CD8-positive, alpha-beta memory T cell (primary cell): ENCODE data around the gene TRAF4. TPM values are rescaled to one million over a fixed set of nuclear protein-coding genes. Genes with fewer than 3 reads are reported as not detected.
A peak's percentile ranks its signal among the peaks of the same experiment; 100 is the strongest.
"Not testable (repeated sequence)": the region's sequence is repeated elsewhere in the genome, so short reads cannot be mapped to it uniquely, and the experiment has no call there.

Experiments
- CTCF ChIA-PET: fragments of 350-600 bp; sonication (Branson Sonifier 250); formaldehyde crosslinking; loops from one replicate; lab custom pipeline; 2021; ENCODE audit warnings: antibody characterized with exemption; lab: Charles Lee
- POLR2A ChIA-PET: fragments of 350-600 bp; sonication (Branson Sonifier 250); formaldehyde crosslinking; loops from one replicate; lab custom pipeline; 2021; ENCODE audit warnings: antibody characterized with exemption; lab: Charles Lee
- DNase-seq, 5 donors: peaks; one replicate each; pipeline versions ENCODE4 v3.0.0 to v3.0.0-alpha.2; 2020 to 2022; ENCODE audit warnings: mixed read lengths in 1 of 5
- H3K27ac ChIP-seq: one replicate; pipeline ENCODE4 v1.7.0; 2013; ENCODE audit warnings: low read depth, mild to moderate bottlenecking, low read length, moderate library complexity
- H3K27me3 ChIP-seq: 2 replicates; pipeline ENCODE4 v1.7.0; 2013; ENCODE audit warnings: low read length, mild to moderate bottlenecking; ENCODE audit not compliant: insufficient read depth, poor library complexity, severe bottlenecking
- H3K36me3 ChIP-seq: 2 replicates; pipeline ENCODE4 v1.7.0; 2013; ENCODE audit warnings: mild to moderate bottlenecking, low read length, moderate library complexity; ENCODE audit not compliant: insufficient read depth
- H3K4me1 ChIP-seq: 2 replicates; pipeline ENCODE4 v1.7.0; 2013; ENCODE audit warnings: mild to moderate bottlenecking, low read length, moderate library complexity; ENCODE audit not compliant: insufficient read depth
- H3K4me3 ChIP-seq: 2 replicates; pipeline ENCODE4 v1.7.0; 2013; ENCODE audit warnings: mild to moderate bottlenecking, low read length
- H3K9me3 ChIP-seq: 2 replicates; pipeline ENCODE4 v1.7.0; 2013; ENCODE audit warnings: mild to moderate bottlenecking, low read length
- H3K27ac Mint-ChIP-seq, 8 donors: one replicate each; pipeline ENCODE4 v1.8.0; 2020 to 2021; ENCODE audit warnings: mixed read lengths in 8 of 8, mild to moderate bottlenecking in 6 of 8, inconsistent platforms in 3 of 8, moderate library complexity in 3 of 8
- H3K27me3 Mint-ChIP-seq, 2 donors: one replicate each; pipeline ENCODE4 v1.8.0; 2020 to 2021; ENCODE audit warnings: mixed read lengths in 2 of 2, mild to moderate bottlenecking in 1 of 2, moderate library complexity in 1 of 2
- H3K36me3 Mint-ChIP-seq, 3 donors: one replicate each; pipeline ENCODE4 v1.8.0; 2020 to 2021; ENCODE audit warnings: mixed read lengths in 3 of 3, inconsistent platforms in 1 of 3, mild to moderate bottlenecking in 1 of 3
- H3K4me1 Mint-ChIP-seq, 3 donors: one replicate each; pipeline ENCODE4 v1.8.0; 2020 to 2021; ENCODE audit warnings: mixed read lengths in 3 of 3, inconsistent platforms in 1 of 3, mild to moderate bottlenecking in 1 of 3
- H3K4me3 Mint-ChIP-seq, 7 donors: one replicate each; pipeline ENCODE4 v1.8.0; 2020 to 2021; ENCODE audit warnings: mixed read lengths in 7 of 7, mild to moderate bottlenecking in 6 of 7, moderate library complexity in 4 of 7, inconsistent platforms in 2 of 7
- H3K9me3 Mint-ChIP-seq, 5 donors: one replicate each; pipeline ENCODE4 v1.8.0; 2020 to 2022; ENCODE audit warnings: mixed read lengths in 5 of 5, mild to moderate bottlenecking in 3 of 5, moderate library complexity in 2 of 5, inconsistent platforms in 1 of 5
- polyA plus RNA-seq: library from polyadenylated mRNA; unstranded; fragments of 300-500 nt; fragmentation: Illumina TruSeq; gene quantifications from one replicate; pipeline ENCODE4 v1.2.3, GENCODE V29; 2021
- total RNA-seq, 2 experiments: library from RNA; stranded (reverse); gene quantifications; one replicate each; pipeline ENCODE4 v1.2.3, GENCODE V29; 2021

The TRAF4 gene
- total and polyA plus RNA-seq, 3 experiments from 2014 or later, result 2.7 to 182 (median 176) TPM

DNA sequence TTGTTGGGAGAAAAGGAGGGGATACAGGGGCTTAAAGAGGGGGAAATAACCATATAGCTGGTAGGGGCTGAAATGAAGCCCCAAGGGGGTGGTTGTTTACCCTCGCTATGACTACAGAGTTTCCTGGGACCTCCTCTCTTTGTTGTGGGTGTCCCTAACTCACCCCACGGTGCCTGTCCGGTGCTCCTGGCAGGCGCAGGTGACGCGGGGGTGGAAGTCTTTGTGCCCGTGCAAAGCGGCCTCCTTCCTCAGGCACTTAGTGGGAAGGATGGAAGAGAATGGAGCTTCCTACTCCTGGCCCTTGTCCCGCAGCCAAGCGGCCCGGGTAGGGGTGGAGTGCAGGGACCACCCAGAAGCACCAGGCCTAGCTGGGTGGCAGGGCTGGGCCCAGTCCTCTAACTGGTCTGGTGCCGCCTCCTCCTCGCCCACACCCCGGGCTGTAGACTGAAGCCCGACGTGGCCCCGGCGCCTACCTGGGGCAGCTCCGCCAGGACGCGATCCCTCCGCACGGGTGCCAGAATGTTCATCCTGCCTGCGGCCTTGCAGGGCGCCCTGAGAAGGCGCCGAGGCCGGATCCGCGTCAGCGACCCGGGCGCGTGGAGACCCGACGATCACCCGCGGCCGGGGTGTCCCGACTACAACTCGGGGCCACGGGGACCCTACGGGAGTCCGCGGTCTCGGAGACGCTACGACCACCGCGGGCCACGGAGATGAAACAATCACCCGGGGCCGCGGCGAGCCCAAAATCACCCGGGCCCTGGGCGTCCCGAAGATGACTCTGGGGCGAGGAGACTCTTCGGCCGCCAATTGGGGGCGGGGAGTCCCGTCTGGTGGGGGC, 26.9 kb upstream of the TRAF4 start:
- peak overlapping the region in 1 of 8 donors; percentile 43 for H3K27ac Mint-ChIP-seq
- H3K27me3 Mint-ChIP-seq, result peaks cover 17 to 25% of the 10 kb centered on the region in 2 donors
- H3K9me3 Mint-ChIP-seq, result no peaks in the 10 kb centered on the region
- POLR2A ChIA-PET, result no interaction called here
- DNase-seq, result no peak
- H3K4me3 Mint-ChIP-seq, result no peak overlapping the region
- peaks cover 3 to 21% (median 6%) of the 10 kb centered on the region in 3 donors for H3K36me3 Mint-ChIP-seq
- no peak overlapping the region for H3K27ac ChIP-seq
- CTCF ChIA-PET, result interaction anchor here (1.9 kb wide), 1 partner anchor 10 kb away, joined by 6 read pairs; no protein-coding TSS in a partner anchor
- peaks cover 13% of the 10 kb centered on the region for H3K36me3 ChIP-seq
- peaks cover 34% of the 10 kb centered on the region for H3K4me1 ChIP-seq
- peaks cover 40 to 45% (median 45%) of the 10 kb centered on the region in 3 donors for H3K4me1 Mint-ChIP-seq
- peaks cover 8% of the 10 kb centered on the region for H3K27me3 ChIP-seq
- no peaks in the 10 kb centered on the region for H3K9me3 ChIP-seq
- no peak overlapping the region for H3K4me3 ChIP-seq

DNA sequence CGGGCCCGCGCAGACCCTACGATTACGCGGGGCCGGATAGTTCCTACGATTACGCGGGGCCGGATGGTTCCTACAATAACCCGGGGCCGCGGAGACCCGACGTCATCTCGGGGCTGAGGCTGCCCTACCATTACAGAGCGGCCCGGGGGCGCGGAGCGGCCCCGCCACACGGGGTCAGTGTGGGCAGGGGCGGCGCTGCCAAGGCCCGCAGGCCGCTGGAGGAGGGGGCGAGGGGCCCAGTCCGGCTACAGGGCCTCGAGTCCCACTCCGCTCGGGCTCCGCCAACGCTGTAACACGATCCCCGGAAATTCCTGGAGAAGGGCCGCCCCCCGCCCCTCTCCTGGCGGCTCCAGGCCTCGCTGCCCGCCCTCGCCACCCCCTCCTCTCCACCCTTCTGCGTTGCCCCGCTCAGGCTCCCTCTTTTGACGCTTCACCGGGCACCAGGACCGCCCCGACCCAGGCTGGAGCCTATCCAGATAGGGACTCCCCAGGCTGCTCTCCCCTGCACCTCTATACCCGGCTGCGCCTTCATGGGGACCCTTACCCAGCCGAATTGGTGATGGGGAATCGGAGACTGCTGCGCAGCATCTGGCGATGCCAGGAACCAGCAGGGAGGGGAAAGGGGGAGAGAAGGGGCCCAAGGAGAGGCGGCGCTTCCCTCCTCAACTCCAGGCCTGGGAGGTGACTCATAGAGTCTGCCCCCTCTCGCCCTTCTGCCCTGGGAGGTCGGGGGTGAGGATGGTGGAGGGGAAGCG, 26.1 kb upstream of the TRAF4 start, which contains the start of gene RAB34:
Gene RAB34, minus strand, starts transcription at position 291 of the 755 bp plus-strand sequence. CDS start 602 bp downstream, outside the sequence.
- POLR2A ChIA-PET, result no interaction called here
- peaks cover 17 to 22% of the 10 kb centered on the region in 2 donors for H3K27me3 Mint-ChIP-seq
- Histone ChIP-seq H3K4me1 (peaks cover 33% of the 10 kb centered on the region), H3K9me3 (no peaks in the 10 kb centered on the region), H3K27ac (no peak within 1 kb of the TSS), H3K4me3 (no peak within 1 kb of the TSS), H3K36me3 (peaks cover 21% of the 10 kb centered on the region), H3K27me3 (peaks cover 8% of the 10 kb centered on the region)
- no peak for DNase-seq
- peaks cover 40 to 45% (median 43%) of the 10 kb centered on the region in 3 donors for H3K4me1 Mint-ChIP-seq
- H3K9me3 Mint-ChIP-seq, result no peaks in the 10 kb centered on the region
- H3K4me3 Mint-ChIP-seq, result peak within 1 kb of the TSS; percentile 26 to 74 (median 53)
- CTCF ChIA-PET, result no interaction called here
- peak within 1 kb of the TSS; percentile 2 to 89 (median 54) for H3K27ac Mint-ChIP-seq
- peaks cover 3 to 29% (median 8%) of the 10 kb centered on the region in 3 donors for H3K36me3 Mint-ChIP-seq

DNA sequence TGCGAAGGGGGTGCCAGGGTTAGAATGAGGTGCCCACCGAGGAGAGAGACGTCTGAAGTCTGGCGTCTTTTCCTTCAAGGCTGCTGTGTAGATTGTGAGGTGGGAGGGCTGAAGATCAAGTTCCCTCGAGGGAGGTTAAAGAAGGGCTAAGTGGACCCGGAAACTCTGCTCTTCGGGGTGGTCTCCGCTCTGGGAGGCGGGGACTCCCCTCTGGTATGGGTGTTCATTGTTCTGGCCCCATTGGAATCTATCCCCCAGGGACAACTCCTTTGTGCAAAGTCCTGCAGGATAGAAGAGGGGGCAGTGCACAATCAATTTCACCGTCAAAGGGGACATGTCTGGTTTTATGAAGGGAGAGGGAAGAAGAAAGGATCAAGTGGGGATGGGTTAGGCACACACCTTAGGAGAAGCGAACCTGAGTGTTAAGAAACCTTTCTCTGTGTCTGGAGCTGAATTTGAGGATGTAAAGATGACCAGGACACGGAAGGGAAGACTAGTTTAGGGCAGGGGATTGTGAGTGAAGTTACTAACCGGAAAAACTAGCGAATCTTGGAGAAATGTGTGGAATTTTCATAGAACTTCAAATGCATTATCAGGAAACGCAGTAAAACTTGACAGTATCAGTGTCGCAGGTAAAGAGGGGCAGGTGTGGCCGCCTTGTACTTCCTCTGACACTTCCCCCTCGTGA, 25.3 kb upstream of the TRAF4 start:
- ChIA-PET POLR2A (interaction anchor here (1.9 to 4.1 kb wide), 3 partner anchors 8 to 233 kb away, joined by 26 to 65 read pairs (median 53); partner anchors contain the start of genes NEK8, PHF12 and PROCA1), CTCF (interaction anchor here (3.0 to 14.8 kb wide), 2 partner anchors 28 to 234 kb away, joined by 19 to 579 read pairs; partner anchors contain the start of genes PHF12 and TRAF4)
- Histone ChIP-seq H3K4me3 (no peak overlapping the region), H3K27ac (no peak overlapping the region), H3K4me1 (peaks cover 31% of the 10 kb centered on the region), H3K36me3 (peaks cover 28% of the 10 kb centered on the region), H3K27me3 (peaks cover 8% of the 10 kb centered on the region), H3K9me3 (no peaks in the 10 kb centered on the region)
- Mint-ChIP-seq H3K4me3 (peak overlapping the region; percentile 26 to 74 (median 53)), H3K27me3 (peaks cover 17 to 22% of the 10 kb centered on the region in 2 donors), H3K27ac (peak overlapping the region in 6 of 8 donors; percentile 2 to 78 (median 54)), H3K4me1 (peaks cover 42 to 51% (median 47%) of the 10 kb centered on the region in 3 donors), H3K36me3 (peaks cover 3 to 36% (median 12%) of the 10 kb centered on the region in 3 donors), H3K9me3 (no peaks in the 10 kb centered on the region)
- DNase-seq, result no peak

DNA sequence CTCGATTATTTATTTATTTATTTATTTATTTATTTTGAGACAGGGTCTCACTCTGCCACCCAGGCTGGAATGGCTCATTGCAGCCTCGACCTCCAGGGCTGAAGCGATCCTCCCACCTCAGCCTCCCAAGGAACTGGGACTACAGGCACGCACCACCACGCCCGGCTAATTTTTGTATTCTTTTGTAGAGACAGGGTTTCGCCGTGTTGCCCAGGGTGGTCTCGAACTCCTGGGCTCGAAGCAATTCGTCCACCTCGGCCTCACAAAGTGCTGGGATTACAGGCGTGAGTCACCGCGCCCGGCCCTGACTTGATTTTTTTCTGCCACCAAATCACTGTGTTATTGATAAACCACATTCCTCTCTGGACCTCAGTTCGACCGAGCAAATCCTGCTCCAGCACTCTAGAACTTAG, 24.8 kb upstream of the TRAF4 start:
- peak overlapping the region; percentile 94 to 99 (median 98) for H3K4me3 Mint-ChIP-seq
- H3K4me1 Mint-ChIP-seq, result peaks cover 44 to 57% (median 50%) of the 10 kb centered on the region in 3 donors
- CTCF ChIA-PET, result interaction anchor here (0.7 to 14.8 kb wide), 10 partner anchors 8 to 234 kb away, joined by 3 to 579 read pairs (median 5); partner anchors contain the start of genes BLTP2, ERAL1, NEK8 and PHF12

DNA sequence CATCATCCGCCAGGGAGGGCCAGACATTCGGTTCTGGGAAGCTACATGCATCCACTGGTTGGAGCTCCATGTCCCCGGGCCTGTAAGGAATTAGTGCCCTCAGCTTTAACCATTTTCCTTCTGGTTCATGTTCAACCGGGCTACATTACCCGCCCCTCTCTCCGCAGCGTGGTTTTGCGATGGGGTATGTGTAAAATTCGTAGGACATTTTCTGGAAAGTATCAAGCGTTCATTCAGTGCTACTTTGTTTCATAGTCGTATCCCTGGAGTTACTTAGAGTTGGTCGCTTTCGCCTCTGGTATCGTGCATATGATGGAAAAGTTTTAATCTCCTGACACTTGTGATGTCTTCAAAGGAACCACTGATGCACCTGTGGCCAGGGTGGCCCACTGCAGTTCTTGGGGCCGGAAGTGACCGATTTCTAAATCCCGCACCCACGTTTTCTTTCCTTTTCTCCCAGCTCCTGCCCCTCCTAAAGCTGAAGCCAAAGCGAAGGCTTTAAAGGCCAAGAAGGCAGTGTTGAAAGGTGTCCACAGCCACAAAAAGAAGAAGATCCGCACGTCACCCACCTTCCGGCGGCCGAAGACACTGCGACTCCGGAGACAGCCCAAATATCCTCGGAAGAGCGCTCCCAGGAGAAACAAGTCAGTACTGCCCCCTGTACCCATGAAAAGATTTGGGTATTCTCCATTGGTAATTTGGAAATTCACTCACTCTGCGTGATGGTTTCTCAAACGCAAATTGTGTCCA, 23.4 kb upstream of the TRAF4 start:
- ChIA-PET CTCF (interaction anchor here (1.0 to 14.8 kb wide), 7 partner anchors 8 to 232 kb away, joined by 3 to 579 read pairs (median 7); partner anchors contain the start of genes BLTP2, FLOT2, NEK8 and PHF12), POLR2A (interaction anchor here (0.9 to 4.1 kb wide), 15 partner anchors 8 to 385 kb away, joined by 3 to 65 read pairs (median 6); partner anchors contain the start of genes DHRS13, FAM222B, IFT20 and NEK8)
- H3K27ac Mint-ChIP-seq, result peak overlapping the region; percentile 95 to 98 (median 98)
- Histone ChIP-seq H3K27ac (peak overlapping the region; percentile 73), H3K4me3 (peak overlapping the region; percentile 74), H3K27me3 (peaks cover 8% of the 10 kb centered on the region), H3K9me3 (no peaks in the 10 kb centered on the region), H3K4me1 (peaks cover 38% of the 10 kb centered on the region), H3K36me3 (peaks cover 35% of the 10 kb centered on the region)
- DNase-seq, result peak in 3 of 5 donors; percentile 27 to 59 (median 33)
- H3K4me3 Mint-ChIP-seq, result peak overlapping the region; percentile 94 to 99 (median 98)
- peaks cover 57 to 71% (median 63%) of the 10 kb centered on the region in 3 donors for H3K4me1 Mint-ChIP-seq
- no peaks in the 10 kb centered on the region for H3K9me3 Mint-ChIP-seq
- peaks cover 8 to 15% of the 10 kb centered on the region in 2 donors for H3K27me3 Mint-ChIP-seq
- peaks cover 3 to 55% (median 19%) of the 10 kb centered on the region in 3 donors for H3K36me3 Mint-ChIP-seq

More for the DNA sequence above, 24.8 kb upstream of the TRAF4 start:
- no peaks in the 10 kb centered on the region for H3K9me3 ChIP-seq
- peak overlapping the region; percentile 74 for H3K4me3 ChIP-seq
- peaks cover 31% of the 10 kb centered on the region for H3K4me1 ChIP-seq
- peaks cover 3 to 41% (median 15%) of the 10 kb centered on the region in 3 donors for H3K36me3 Mint-ChIP-seq
- peaks cover 17 to 24% of the 10 kb centered on the region in 2 donors for H3K27me3 Mint-ChIP-seq
- H3K9me3 Mint-ChIP-seq, result no peaks in the 10 kb centered on the region
- peak overlapping the region; percentile 95 to 98 (median 98) for H3K27ac Mint-ChIP-seq
- no peak for DNase-seq
- H3K27me3 ChIP-seq, result peaks cover 8% of the 10 kb centered on the region
- peaks cover 28% of the 10 kb centered on the region for H3K36me3 ChIP-seq
- POLR2A ChIA-PET, result interaction anchor here (0.9 to 4.1 kb wide), 15 partner anchors 8 to 362 kb away, joined by 3 to 65 read pairs (median 6); partner anchors contain the start of genes BLTP2, DHRS13, FAM222B and NEK8
- peak overlapping the region; percentile 73 for H3K27ac ChIP-seq

DNA sequence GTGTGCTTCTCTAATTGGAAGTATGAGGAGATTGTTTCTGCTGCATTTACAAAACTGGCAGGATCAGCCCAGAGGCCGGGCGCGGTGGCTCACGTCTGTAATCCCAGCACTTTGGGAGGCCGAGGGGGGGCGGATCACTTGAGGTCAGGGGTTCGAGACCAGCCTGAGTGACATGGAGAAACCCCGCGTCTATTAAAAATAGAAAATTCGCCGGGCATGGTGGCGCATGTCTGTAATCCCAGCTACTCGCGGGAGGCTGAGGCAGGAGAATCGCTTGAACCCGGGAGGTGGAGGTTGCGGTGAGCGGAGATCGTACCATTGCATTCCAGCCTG, 22.8 kb upstream of the TRAF4 start:
- peaks cover 3 to 11% of the 10 kb centered on the region in 2 donors for H3K27me3 Mint-ChIP-seq
- peaks cover 3 to 57% (median 19%) of the 10 kb centered on the region in 3 donors for H3K36me3 Mint-ChIP-seq
- H3K27me3 ChIP-seq, H3K9me3 Mint-ChIP-seq, H3K9me3 ChIP-seq, DNase-seq: not testable (repeated sequence)
- peak overlapping the region; percentile 74 for H3K4me3 ChIP-seq
- H3K27ac ChIP-seq, result peak overlapping the region; percentile 73
- H3K36me3 ChIP-seq, result peaks cover 35% of the 10 kb centered on the region
- peak overlapping the region; percentile 94 to 99 (median 98) for H3K4me3 Mint-ChIP-seq
- peaks cover 41% of the 10 kb centered on the region for H3K4me1 ChIP-seq
- ChIA-PET POLR2A (interaction anchor here (0.7 to 4.1 kb wide), 4 partner anchors 8 to 230 kb away, joined by 3 to 65 read pairs (median 30); partner anchors contain the start of genes PHF12 and PROCA1), CTCF (interaction anchor here (3.0 to 14.8 kb wide), 2 partner anchors 26 to 232 kb away, joined by 19 to 579 read pairs; partner anchors contain the start of genes PHF12 and TRAF4)
- peaks cover 60 to 75% (median 66%) of the 10 kb centered on the region in 3 donors for H3K4me1 Mint-ChIP-seq
- H3K27ac Mint-ChIP-seq, result peak overlapping the region; percentile 93 to 98 (median 97)
